ENCODE data around the gene TELO2. TPM values are rescaled to one million over a fixed set of nuclear protein-coding genes. Genes with fewer than 3 reads are reported as not detected.

The TELO2 gene
- total RNA-seq, 2 donors from 2014 or later, result 85.0 to 91.7 TPM

DNA sequence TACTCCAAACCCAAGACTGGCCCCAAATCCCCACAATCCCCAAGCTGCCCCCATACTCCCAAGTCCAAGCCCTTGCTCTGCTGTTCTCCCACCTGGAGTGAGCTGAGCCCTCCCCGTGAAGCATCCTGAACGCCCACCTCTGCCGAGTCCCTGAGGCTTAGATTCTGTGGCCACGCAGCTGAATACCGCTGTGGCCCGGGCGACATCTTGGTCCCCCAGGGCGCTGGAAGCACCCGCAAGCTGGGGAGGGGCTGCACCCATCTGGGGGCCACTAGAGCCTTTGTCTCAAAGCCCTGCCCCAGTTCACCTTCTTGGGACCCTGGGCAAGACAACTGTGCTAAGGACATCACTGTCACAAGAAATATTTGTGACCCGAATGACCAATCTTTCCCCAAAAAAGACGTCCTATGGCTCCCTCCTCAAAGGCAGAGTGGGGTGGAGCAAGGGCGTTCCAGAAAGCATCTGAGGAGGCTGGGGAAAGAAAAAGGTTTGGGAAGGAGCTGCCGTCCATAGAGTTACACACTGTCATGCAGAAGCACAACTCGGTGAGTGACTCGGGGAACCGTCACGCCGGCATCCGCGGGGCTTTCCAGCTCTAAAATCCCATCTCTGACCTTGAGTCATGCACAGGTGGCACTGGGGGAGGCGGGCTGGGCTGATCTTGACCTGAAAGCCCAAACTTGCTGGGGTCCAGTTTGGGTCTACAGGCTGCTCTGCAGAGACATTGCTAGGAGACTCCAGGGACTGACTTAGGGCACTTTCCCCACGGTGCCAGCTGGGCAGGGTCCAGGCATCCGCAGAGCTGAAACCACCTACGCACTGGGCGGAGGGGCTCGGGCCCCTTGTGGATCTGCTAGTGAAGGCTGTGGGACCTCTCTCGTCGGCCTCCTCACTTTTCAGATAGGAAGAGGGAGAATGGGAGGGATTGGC is 11.0 kb upstream of the TELO2 start:
- H3K9ac ChIP-seq (ENCODE audit: extremely low read depth, low read length, poor library complexity, severe bottlenecking), result no peak overlapping the region
- H3K27ac ChIP-seq (ENCODE audit: low read depth, low read length), result no peak overlapping the region
- H3K9me3 ChIP-seq (ENCODE audit: control insufficient read depth, low read length), result no peaks in the 10 kb centered on the region
- Mint-ChIP-seq H3K9me3 (peaks cover 26% of the 10 kb centered on the region), H3K4me1 (no peaks in the 10 kb centered on the region), H3K27ac (no peak overlapping the region), H3K4me3 (no peak overlapping the region), H3K27me3 (ENCODE audit: insufficient read depth) (peaks cover 46% of the 10 kb centered on the region), H3K36me3 (ENCODE audit: low read depth) (no peaks in the 10 kb centered on the region)
- no peak for DNase-seq
- 82 to 90% methylated on average over 22 to 28 of the region's 28 CpGs for WGBS, 2 experiments (ENCODE audit: insufficient coverage in 1 of 2, insufficient read length in 1 of 2)
- H3K27me3 ChIP-seq (ENCODE audit: control insufficient read depth, insufficient read depth, low read length, poor library complexity, severe bottlenecking), result peaks cover 7% of the 10 kb centered on the region
- TF ChIP-seq, protein P1, sequence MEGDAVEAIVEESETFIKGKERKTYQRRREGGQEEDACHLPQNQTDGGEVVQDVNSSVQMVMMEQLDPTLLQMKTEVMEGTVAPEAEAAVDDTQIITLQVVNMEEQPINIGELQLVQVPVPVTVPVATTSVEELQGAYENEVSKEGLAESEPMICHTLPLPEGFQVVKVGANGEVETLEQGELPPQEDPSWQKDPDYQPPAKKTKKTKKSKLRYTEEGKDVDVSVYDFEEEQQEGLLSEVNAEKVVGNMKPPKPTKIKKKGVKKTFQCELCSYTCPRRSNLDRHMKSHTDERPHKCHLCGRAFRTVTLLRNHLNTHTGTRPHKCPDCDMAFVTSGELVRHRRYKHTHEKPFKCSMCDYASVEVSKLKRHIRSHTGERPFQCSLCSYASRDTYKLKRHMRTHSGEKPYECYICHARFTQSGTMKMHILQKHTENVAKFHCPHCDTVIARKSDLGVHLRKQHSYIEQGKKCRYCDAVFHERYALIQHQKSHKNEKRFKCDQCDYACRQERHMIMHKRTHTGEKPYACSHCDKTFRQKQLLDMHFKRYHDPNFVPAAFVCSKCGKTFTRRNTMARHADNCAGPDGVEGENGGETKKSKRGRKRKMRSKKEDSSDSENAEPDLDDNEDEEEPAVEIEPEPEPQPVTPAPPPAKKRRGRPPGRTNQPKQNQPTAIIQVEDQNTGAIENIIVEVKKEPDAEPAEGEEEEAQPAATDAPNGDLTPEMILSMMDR (conservative IDR thresholded peaks at IDR 0.05), result no peak
- no peaks in the 10 kb centered on the region for H3K4me1 ChIP-seq (ENCODE audit: control insufficient read depth, insufficient read depth, low read length)
- no peak overlapping the region for H3K4me3 ChIP-seq (ENCODE audit: low read length)
- H3K36me3 ChIP-seq (ENCODE audit: control insufficient read depth, insufficient read depth, low read length), result no peaks in the 10 kb centered on the region

DNA sequence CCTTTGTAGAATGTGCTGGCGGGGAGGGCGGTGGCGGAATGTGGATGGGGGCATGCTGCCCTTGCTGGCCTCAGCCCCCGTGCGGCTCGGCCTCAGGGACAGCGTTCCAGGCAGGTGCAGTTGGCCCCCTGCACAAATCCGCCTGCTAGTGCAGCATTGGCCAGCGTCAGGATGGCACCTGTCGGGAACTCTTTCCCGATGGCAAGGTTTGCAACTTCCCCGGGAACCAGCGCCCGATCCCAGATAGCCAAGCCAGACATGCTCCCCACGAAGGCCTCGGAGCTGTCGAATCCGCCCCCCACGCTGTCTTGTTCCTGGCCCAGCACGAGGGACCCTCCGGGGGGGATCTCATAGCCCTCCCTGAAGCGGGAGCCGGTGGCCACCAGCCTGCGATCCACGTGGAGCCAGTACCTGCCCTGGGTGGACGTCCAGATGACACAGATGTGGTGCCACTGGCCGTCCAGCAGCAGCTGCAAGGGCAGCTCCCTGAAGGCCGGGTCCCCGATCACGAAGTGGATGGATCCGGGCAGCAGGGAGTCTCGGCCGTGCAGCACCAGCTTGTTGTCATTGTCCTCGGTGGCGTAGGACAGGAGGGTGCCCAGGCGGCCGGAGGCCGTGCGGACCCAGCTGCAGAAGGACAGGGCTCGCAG is 7.2 kb upstream of the TELO2 start:
- H3K27me3 Mint-ChIP-seq (ENCODE audit: insufficient read depth), result peaks cover 31% of the 10 kb centered on the region
- H3K4me1 Mint-ChIP-seq, result no peaks in the 10 kb centered on the region
- Histone ChIP-seq H3K9ac (ENCODE audit: extremely low read depth, low read length, poor library complexity, severe bottlenecking) (no peak overlapping the region), H3K4me3 (ENCODE audit: low read length) (no peak overlapping the region), H3K36me3 (ENCODE audit: control insufficient read depth, insufficient read depth, low read length) (no peaks in the 10 kb centered on the region), H3K4me1 (ENCODE audit: control insufficient read depth, insufficient read depth, low read length) (no peaks in the 10 kb centered on the region), H3K9me3 (ENCODE audit: control insufficient read depth, low read length) (no peaks in the 10 kb centered on the region), H3K27me3 (ENCODE audit: control insufficient read depth, insufficient read depth, low read length, poor library complexity, severe bottlenecking) (peaks cover 7% of the 10 kb centered on the region), H3K27ac (ENCODE audit: low read depth, low read length) (no peak overlapping the region)
- DNase-seq, result no peak
- H3K9me3 Mint-ChIP-seq, result peaks cover 3% of the 10 kb centered on the region
- no peak overlapping the region for H3K4me3 Mint-ChIP-seq
- 89 to 93% methylated on average over 37 to 40 of the region's 40 CpGs for WGBS, 2 experiments (ENCODE audit: insufficient coverage in 1 of 2, insufficient read length in 1 of 2)
- H3K36me3 Mint-ChIP-seq (ENCODE audit: low read depth), result no peaks in the 10 kb centered on the region
- no peak overlapping the region for H3K27ac Mint-ChIP-seq
- TF ChIP-seq, protein P1 (conservative IDR thresholded peaks at IDR 0.05), result no peak

DNA sequence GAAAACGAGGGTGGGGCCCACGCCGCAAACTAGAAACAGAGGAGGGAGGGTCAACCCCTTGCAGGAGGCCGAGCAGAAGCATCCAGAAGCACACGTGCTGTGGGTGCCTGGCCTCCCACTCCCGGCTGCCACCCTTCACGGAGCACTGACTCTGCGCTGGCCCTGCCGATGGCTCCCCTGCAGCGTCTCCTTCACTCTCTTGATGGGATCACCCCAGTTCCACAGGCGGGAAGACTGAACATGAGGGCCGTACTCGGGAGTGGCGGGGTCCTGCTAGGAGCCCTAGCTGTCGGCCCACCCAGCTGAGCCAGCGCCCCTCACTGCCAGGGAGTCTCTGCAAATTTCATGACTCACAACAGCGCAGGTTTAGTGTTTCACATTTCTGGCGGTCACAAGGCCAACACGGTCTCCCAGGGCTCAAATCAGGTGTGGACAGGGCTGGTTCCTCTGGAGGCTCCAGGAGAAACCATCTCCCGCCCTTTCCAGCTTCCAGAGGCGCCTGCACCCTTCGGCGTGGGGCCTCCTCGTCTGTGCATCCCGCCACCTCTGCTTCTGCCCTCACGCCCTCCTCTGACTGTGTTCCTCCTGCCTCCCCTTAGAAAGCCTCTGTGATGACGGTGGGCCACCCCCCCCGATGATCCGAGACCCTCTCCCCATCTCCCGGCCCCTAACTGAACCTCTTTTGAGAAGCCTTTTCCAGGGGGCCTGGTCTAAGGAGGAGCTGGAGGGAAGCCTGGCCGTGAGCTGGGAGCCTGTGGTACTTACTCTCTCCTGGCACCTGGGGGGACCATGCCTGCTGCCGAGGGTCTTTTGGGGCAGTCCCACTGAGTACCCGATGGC is 6.4 kb upstream of the TELO2 start:
- Mint-ChIP-seq H3K27ac (no peak overlapping the region), H3K36me3 (ENCODE audit: low read depth) (no peaks in the 10 kb centered on the region), H3K4me3 (no peak overlapping the region), H3K4me1 (no peaks in the 10 kb centered on the region), H3K9me3 (no peaks in the 10 kb centered on the region), H3K27me3 (ENCODE audit: insufficient read depth) (peaks cover 25% of the 10 kb centered on the region)
- peaks cover 7% of the 10 kb centered on the region for H3K27me3 ChIP-seq (ENCODE audit: control insufficient read depth, insufficient read depth, low read length, poor library complexity, severe bottlenecking)
- WGBS, 2 experiments (ENCODE audit: insufficient coverage in 1 of 2, insufficient read length in 1 of 2), result 90% methylated on average over 25 to 33 of the region's 33 CpGs
- H3K4me1 ChIP-seq (ENCODE audit: control insufficient read depth, insufficient read depth, low read length), result no peaks in the 10 kb centered on the region
- H3K9me3 ChIP-seq (ENCODE audit: control insufficient read depth, low read length), result no peaks in the 10 kb centered on the region
- TF ChIP-seq, protein P1 (conservative IDR thresholded peaks at IDR 0.05), result no peak
- H3K4me3 ChIP-seq (ENCODE audit: low read length), result no peak overlapping the region
- no peaks in the 10 kb centered on the region for H3K36me3 ChIP-seq (ENCODE audit: control insufficient read depth, insufficient read depth, low read length)
- no peak overlapping the region for H3K9ac ChIP-seq (ENCODE audit: extremely low read depth, low read length, poor library complexity, severe bottlenecking)
- DNase-seq, result no peak
- H3K27ac ChIP-seq (ENCODE audit: low read depth, low read length), result no peak overlapping the region
